ENCODE data around the gene UTP14C. TPM values are rescaled to one million over a fixed set of nuclear protein-coding genes. Genes with fewer than 3 reads are reported as not detected.

Gene UTP14C
- total RNA-seq, 3 donors from 2014 or later (not counting 1 experiment from before 2014, with no cell fraction given): 6.2 to 9.8 (median 7.0) TPM

GRCh38 chr13:52012512-52012836 is 12.0 kb upstream of the UTP14C start:
- Mint-ChIP-seq H3K9me3 (no peaks in the 10 kb centered on the region), H3K4me3 (peak overlapping the region; percentile 99), H3K4me1 (peaks cover 26 to 38% of the 10 kb centered on the region in 2 donors), H3K36me3 (peaks cover 1% of the 10 kb centered on the region), H3K27ac (peak overlapping the region; percentile 93 to 96), H3K27me3 (ENCODE audit: low read depth in 2 of 2) (peaks cover 21% of the 10 kb centered on the region in 2 donors)
- DNase-seq: no peak
- Histone ChIP-seq H3K4me3 (ENCODE audit: low read length) (peak overlapping the region; percentile 88), H3K27ac (ENCODE audit: low read length) (peak overlapping the region; percentile 64), H3K9me3 (ENCODE audit: control insufficient read depth, insufficient read depth, low read length) (no peaks in the 10 kb centered on the region), H3K27me3 (ENCODE audit: control insufficient read depth, insufficient read depth, low read length) (peaks cover 8% of the 10 kb centered on the region), H3K36me3 (ENCODE audit: control insufficient read depth, insufficient read depth, low read length) (no peaks in the 10 kb centered on the region), H3K4me1 (ENCODE audit: control insufficient read depth, insufficient read depth, low read length) (peaks cover 9% of the 10 kb centered on the region)
- TF ChIP-seq, protein P1, sequence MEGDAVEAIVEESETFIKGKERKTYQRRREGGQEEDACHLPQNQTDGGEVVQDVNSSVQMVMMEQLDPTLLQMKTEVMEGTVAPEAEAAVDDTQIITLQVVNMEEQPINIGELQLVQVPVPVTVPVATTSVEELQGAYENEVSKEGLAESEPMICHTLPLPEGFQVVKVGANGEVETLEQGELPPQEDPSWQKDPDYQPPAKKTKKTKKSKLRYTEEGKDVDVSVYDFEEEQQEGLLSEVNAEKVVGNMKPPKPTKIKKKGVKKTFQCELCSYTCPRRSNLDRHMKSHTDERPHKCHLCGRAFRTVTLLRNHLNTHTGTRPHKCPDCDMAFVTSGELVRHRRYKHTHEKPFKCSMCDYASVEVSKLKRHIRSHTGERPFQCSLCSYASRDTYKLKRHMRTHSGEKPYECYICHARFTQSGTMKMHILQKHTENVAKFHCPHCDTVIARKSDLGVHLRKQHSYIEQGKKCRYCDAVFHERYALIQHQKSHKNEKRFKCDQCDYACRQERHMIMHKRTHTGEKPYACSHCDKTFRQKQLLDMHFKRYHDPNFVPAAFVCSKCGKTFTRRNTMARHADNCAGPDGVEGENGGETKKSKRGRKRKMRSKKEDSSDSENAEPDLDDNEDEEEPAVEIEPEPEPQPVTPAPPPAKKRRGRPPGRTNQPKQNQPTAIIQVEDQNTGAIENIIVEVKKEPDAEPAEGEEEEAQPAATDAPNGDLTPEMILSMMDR (IDR thresholded peaks at IDR 0.05): no peak
- 0% methylated on average over 8 of the region's 8 CpGs for WGBS (ENCODE audit: insufficient coverage)
- intact Hi-C loops (cut with micrococcal nuclease): loop anchor here (1.0 to 5.0 kb wide), 4 partner anchors 182 to 442 kb away; partner anchors contain the start of genes CKAP2 and WDFY2
- no peak for ATAC-seq

DNA sequence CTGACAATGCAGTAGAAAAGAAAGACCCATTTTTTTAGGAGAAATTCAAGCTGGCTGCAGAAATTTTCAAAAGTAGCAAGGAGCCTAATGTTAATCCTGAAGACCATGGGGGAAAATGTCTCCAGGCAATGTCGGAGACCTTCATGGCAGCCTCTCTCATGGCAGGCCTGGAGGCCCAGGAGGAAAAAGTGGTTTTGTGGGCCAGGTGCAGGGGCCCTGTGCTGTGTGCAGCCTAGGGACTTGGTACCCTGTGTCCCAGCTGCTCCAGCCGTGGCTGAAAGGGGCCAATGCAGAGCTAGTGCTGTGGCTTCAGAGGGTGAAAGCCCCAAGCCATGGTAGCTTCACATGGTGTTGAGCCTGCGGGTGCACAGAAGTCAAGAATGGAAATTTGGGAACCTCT is 8.2 kb upstream of the UTP14C start:
- Mint-ChIP-seq H3K36me3 (peaks cover 19% of the 10 kb centered on the region), H3K27ac (no peak overlapping the region), H3K4me3 (no peak overlapping the region), H3K4me1 (peaks cover 40 to 52% of the 10 kb centered on the region in 2 donors), H3K9me3 (no peaks in the 10 kb centered on the region), H3K27me3 (ENCODE audit: low read depth in 2 of 2) (peaks cover under 1% of the 10 kb centered on the region in 2 donors)
- intact Hi-C loops (cut with micrococcal nuclease): no loop called here
- no peak overlapping the region for H3K4me3 ChIP-seq (ENCODE audit: low read length)
- no peaks in the 10 kb centered on the region for H3K9me3 ChIP-seq (ENCODE audit: control insufficient read depth, insufficient read depth, low read length)
- no peak overlapping the region for H3K27ac ChIP-seq (ENCODE audit: low read length)
- peaks cover 14% of the 10 kb centered on the region for H3K36me3 ChIP-seq (ENCODE audit: control insufficient read depth, insufficient read depth, low read length)
- ATAC-seq (no peak), DNase-seq (no peak)
- peaks cover 1% of the 10 kb centered on the region for H3K27me3 ChIP-seq (ENCODE audit: control insufficient read depth, insufficient read depth, low read length)
- peaks cover 3% of the 10 kb centered on the region for H3K4me1 ChIP-seq (ENCODE audit: control insufficient read depth, insufficient read depth, low read length)
- TF ChIP-seq, protein P1 (IDR thresholded peaks at IDR 0.05): no peak
- WGBS (ENCODE audit: insufficient coverage): 93% methylated on average over 3 of the region's 3 CpGs

- Mint-ChIP-seq H3K27me3 (ENCODE audit: low read depth in 2 of 2) (no peaks in the 10 kb centered on the region), H3K27ac (no peak overlapping the region), H3K9me3 (no peaks in the 10 kb centered on the region), H3K36me3 (peaks cover 19% of the 10 kb centered on the region), H3K4me3 (no peak overlapping the region), H3K4me1 (peaks cover 29 to 38% of the 10 kb centered on the region in 2 donors)
- no peak overlapping the region for H3K27ac ChIP-seq (ENCODE audit: low read length)
- H3K4me1 ChIP-seq (ENCODE audit: control insufficient read depth, insufficient read depth, low read length): no peaks in the 10 kb centered on the region
- no peaks in the 10 kb centered on the region for H3K27me3 ChIP-seq (ENCODE audit: control insufficient read depth, insufficient read depth, low read length)
- H3K36me3 ChIP-seq (ENCODE audit: control insufficient read depth, insufficient read depth, low read length): peaks cover 33% of the 10 kb centered on the region
- no peaks in the 10 kb centered on the region for H3K9me3 ChIP-seq (ENCODE audit: control insufficient read depth, insufficient read depth, low read length)
- intact Hi-C loops (cut with micrococcal nuclease): no loop called here
- DNase-seq: no peak
- TF ChIP-seq, protein P1 (IDR thresholded peaks at IDR 0.05): no peak
- no peak for ATAC-seq
- WGBS (ENCODE audit: insufficient coverage): 91% methylated on average over 2 of the region's 3 CpGs
- H3K4me3 ChIP-seq (ENCODE audit: low read length): no peak overlapping the region
These were observed 4.3 kb upstream of the UTP14C start for GRCh38 chr13:52020191-52020590.

- Histone ChIP-seq H3K36me3 (ENCODE audit: control insufficient read depth, insufficient read depth, low read length) (peaks cover 45% of the 10 kb centered on the region), H3K4me3 (ENCODE audit: low read length) (no peak overlapping the region), H3K4me1 (ENCODE audit: control insufficient read depth, insufficient read depth, low read length) (no peaks in the 10 kb centered on the region), H3K9me3 (ENCODE audit: control insufficient read depth, insufficient read depth, low read length) (no peaks in the 10 kb centered on the region), H3K27me3 (ENCODE audit: control insufficient read depth, insufficient read depth, low read length) (no peaks in the 10 kb centered on the region), H3K27ac (ENCODE audit: low read length) (no peak overlapping the region)
- Mint-ChIP-seq H3K27me3 (ENCODE audit: low read depth in 2 of 2) (no peaks in the 10 kb centered on the region), H3K4me3 (no peak overlapping the region), H3K27ac (no peak overlapping the region), H3K9me3 (no peaks in the 10 kb centered on the region), H3K36me3 (peaks cover 19% of the 10 kb centered on the region), H3K4me1 (peaks cover 45 to 47% of the 10 kb centered on the region in 2 donors)
- no peak for ATAC-seq
- 96% methylated on average over 2 of the region's 2 CpGs for WGBS (ENCODE audit: insufficient coverage)
- DNase-seq: no peak
- TF ChIP-seq, protein P1 (IDR thresholded peaks at IDR 0.05): no peak
- intact Hi-C loops (cut with micrococcal nuclease): no loop called here
These were observed 2.1 kb upstream of the UTP14C start for GRCh38 chr13:52022356-52022755.
